Measurements from ENCODE around the gene NOS1. TPM values are rescaled to one million over a fixed set of nuclear protein-coding genes. Genes with fewer than 3 reads are reported as not detected.

Gene NOS1
- total and polyA plus RNA-seq, 2 experiments from 2014 or later = 0.63 to 3.0 TPM

DNA sequence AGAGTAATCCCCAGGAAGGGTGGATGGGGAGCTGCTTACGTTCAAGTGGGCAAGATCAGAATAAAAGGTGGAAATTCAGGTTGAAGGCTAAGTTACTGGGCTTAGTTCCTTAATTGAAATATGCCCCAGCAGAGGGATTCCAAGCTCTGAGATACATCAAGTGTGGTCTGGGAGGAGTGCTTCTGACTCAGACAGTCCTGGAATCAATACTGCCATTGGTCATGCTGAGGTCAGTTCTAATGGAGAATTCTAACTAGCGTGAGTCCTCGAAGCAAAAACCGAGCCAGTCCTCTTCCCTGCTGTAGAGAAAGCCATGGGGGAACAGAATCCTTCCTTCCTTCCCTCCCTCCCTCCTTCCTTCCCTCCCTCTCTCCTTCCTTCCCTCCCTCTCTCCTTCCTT is 39.9 kb downstream of the NOS1 start:
- no peak overlapping the region for H3K27ac Mint-ChIP-seq
- ATAC-seq (no peak), DNase-seq (ENCODE audit: low spot score) (no peak)
- Histone ChIP-seq H4K20me1 (replicated peaks; ENCODE audit: insufficient read depth) (no peaks in the 10 kb centered on the region), H3K27ac (ENCODE audit: low read depth) (no peak overlapping the region), H3K27me3 (ENCODE audit: insufficient read depth) (no peaks in the 10 kb centered on the region), H3K4me2 (no peak overlapping the region), H3K4me1 (ENCODE audit: insufficient read depth) (no peaks in the 10 kb centered on the region), H3K9me2 (ENCODE audit: insufficient read depth) (no peaks in the 10 kb centered on the region), H3K36me3 (ENCODE audit: insufficient read depth) (no peaks in the 10 kb centered on the region), H2AFZ (no peak overlapping the region), H3K4me3 (no peak overlapping the region), H3F3A (replicated peaks; ENCODE audit: low read depth) (no peaks in the 10 kb centered on the region), H3K79me2 (replicated peaks; ENCODE audit: insufficient read depth) (no peaks in the 10 kb centered on the region)
- H3K4me3 Mint-ChIP-seq = no peak overlapping the region
- no peaks in the 10 kb centered on the region for H3K4me1 Mint-ChIP-seq
- TF ChIP-seq EZH2phosphoT487 (IDR thresholded peaks at IDR 0.05; ENCODE audit: unreplicated experiment) (no peak), REST (IDR thresholded peaks at IDR 0.05; ENCODE audit: unreplicated experiment) (no peak), CREB1 (CRISPR knock-in tag; IDR thresholded peaks at IDR 0.05; ENCODE audit: low read depth) (no peak), ETS1 (IDR thresholded peaks at IDR 0.05) (no peak), NANOG (IDR thresholded peaks at IDR 0.05; ENCODE audit: borderline replicate concordance) (no peak), ZNF331 (CRISPR knock-in tag; IDR thresholded peaks at IDR 0.05; ENCODE audit: low read depth) (no peak)
- TF ChIP-seq, protein P1, sequence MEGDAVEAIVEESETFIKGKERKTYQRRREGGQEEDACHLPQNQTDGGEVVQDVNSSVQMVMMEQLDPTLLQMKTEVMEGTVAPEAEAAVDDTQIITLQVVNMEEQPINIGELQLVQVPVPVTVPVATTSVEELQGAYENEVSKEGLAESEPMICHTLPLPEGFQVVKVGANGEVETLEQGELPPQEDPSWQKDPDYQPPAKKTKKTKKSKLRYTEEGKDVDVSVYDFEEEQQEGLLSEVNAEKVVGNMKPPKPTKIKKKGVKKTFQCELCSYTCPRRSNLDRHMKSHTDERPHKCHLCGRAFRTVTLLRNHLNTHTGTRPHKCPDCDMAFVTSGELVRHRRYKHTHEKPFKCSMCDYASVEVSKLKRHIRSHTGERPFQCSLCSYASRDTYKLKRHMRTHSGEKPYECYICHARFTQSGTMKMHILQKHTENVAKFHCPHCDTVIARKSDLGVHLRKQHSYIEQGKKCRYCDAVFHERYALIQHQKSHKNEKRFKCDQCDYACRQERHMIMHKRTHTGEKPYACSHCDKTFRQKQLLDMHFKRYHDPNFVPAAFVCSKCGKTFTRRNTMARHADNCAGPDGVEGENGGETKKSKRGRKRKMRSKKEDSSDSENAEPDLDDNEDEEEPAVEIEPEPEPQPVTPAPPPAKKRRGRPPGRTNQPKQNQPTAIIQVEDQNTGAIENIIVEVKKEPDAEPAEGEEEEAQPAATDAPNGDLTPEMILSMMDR (conservative IDR thresholded peaks at IDR 0.05; ENCODE audit: low read depth in 2 of 2) = no peak
- H3K36me3 Mint-ChIP-seq (ENCODE audit: low read depth) = no peaks in the 10 kb centered on the region
- H3K27me3 Mint-ChIP-seq (ENCODE audit: insufficient read depth, low read depth, poor library complexity) = peaks cover 3% of the 10 kb centered on the region
- no peaks in the 10 kb centered on the region for H3K9me3 Mint-ChIP-seq

DNA sequence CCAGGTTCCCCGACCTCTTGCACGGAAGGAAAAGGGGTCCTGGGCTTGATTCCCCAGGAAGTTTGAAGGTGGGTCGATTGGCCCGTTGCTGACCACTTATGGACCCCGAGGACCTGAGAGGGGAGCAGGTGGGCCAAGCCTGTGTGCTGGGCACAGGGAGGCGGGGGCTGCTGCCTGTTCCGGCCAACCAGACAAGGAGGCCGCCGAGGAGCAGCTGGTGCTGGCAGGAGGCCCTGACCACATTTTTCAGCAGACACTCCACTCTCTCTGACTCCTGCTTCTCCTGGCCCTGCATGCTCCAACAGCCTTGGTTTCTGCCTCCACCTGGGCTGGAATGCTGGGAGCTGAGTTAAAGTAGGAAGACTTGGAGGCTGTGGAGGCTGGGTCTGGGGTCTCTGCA is 42.8 kb downstream of the NOS1 start:
- Mint-ChIP-seq H3K4me3 (no peak overlapping the region), H3K27ac (no peak overlapping the region), H3K4me1 (no peaks in the 10 kb centered on the region), H3K9me3 (no peaks in the 10 kb centered on the region), H3K36me3 (ENCODE audit: low read depth) (no peaks in the 10 kb centered on the region; the same call in 2 of the 3 replicates), H3K27me3 (ENCODE audit: insufficient read depth, low read depth, poor library complexity) (peaks cover 2% of the 10 kb centered on the region)
- H3K4me3 ChIP-seq = no peak overlapping the region
- no peaks in the 10 kb centered on the region for H4K20me1 ChIP-seq (replicated peaks; ENCODE audit: insufficient read depth)
- DNase-seq (ENCODE audit: low spot score) (no peak), ATAC-seq (no peak)
- no peaks in the 10 kb centered on the region for H3K36me3 ChIP-seq (ENCODE audit: insufficient read depth)
- no peaks in the 10 kb centered on the region for H3K4me1 ChIP-seq (ENCODE audit: insufficient read depth)
- H3K9me2 ChIP-seq (ENCODE audit: insufficient read depth) = no peaks in the 10 kb centered on the region
- no peaks in the 10 kb centered on the region for H3K79me2 ChIP-seq (replicated peaks; ENCODE audit: insufficient read depth)
- H3F3A ChIP-seq (replicated peaks; ENCODE audit: low read depth) = no peaks in the 10 kb centered on the region
- no peak overlapping the region for H3K27ac ChIP-seq (ENCODE audit: low read depth)
- no peak overlapping the region for H3K4me2 ChIP-seq
- no peak overlapping the region for H2AFZ ChIP-seq
- H3K27me3 ChIP-seq (ENCODE audit: insufficient read depth) = no peaks in the 10 kb centered on the region
- TF ChIP-seq JUNB (IDR thresholded peaks at IDR 0.05; ENCODE audit: unreplicated experiment) (no peak), STAT1 (IDR thresholded peaks at IDR 0.05; ENCODE audit: unreplicated experiment) (no peak), REST (IDR thresholded peaks at IDR 0.05; ENCODE audit: unreplicated experiment) (no peak), ETS1 (IDR thresholded peaks at IDR 0.05) (no peak), ZNF114 (CRISPR knock-in tag; IDR thresholded peaks at IDR 0.05) (no peak), CREB1 (CRISPR knock-in tag; IDR thresholded peaks at IDR 0.05; ENCODE audit: low read depth) (no peak)
- TF ChIP-seq, protein P1 (conservative IDR thresholded peaks at IDR 0.05; ENCODE audit: low read depth in 2 of 2) = no peak
